ENCODE results near the gene SEMA6B. TPM values are rescaled to one million over a fixed set of nuclear protein-coding genes. Genes with fewer than 3 reads are reported as not detected.

SEMA6B gene
- total and polyA plus RNA-seq, 2 of the 8 experiments (the other 6 are each of a cell fraction or from before 2014, with no cell fraction given), result 31.3 to 54.4 TPM

DNA sequence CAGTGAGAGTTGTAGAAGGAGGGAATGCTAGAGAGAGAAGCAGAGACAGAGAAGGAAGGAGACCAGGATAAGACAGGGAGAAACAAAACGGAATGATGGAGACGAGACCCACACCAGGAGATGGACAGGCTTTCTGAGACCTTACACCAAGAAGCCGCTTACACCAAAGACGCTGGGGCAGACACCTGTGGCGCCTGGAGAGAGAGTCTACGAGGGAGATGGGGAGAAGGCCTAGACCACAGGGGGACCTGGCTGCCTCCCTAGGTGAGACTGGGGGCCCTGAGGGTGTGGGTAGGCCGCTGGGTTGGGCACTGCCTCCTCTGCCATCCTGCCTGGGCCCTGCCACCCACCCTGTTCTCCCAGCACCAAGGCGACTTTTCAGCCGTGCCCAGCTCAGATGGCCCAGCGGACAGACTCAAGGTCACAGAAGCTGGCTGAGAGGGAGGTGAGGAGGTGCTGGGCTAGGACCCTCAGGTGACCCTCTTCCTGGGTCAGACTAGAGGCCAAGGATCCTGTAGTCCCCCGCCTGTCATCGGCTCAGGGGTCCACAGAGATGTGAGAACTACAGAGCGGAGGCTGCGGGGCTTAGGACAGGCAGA, 29.5 kb downstream of the SEMA6B start:
- H3K23ac ChIP-seq (ENCODE audit: insufficient read length), result no peak overlapping the region
- H2BK12ac ChIP-seq (ENCODE audit: low read depth, low read length), result no peak overlapping the region; the same call in 1 of the 2 replicates
- no peak overlapping the region for H4K91ac ChIP-seq (replicated peaks; ENCODE audit: insufficient read length, low read length)
- no peaks in the 10 kb centered on the region for H3K9me3 ChIP-seq (ENCODE audit: insufficient read depth in 2 of 2, low read depth in 1 of 2, low read length in 1 of 2)
- H2BK15ac ChIP-seq (ENCODE audit: low read length), result no peak overlapping the region
- peaks cover 0 to 14% (median 13%) of the 10 kb centered on the region in 4 experiments; a peak in 4 of 7 replicates for H3K27me3 ChIP-seq (replicated peaks in 1 of 4; ENCODE audit: control insufficient read depth in 3 of 4, extremely low read depth in 1 of 4, insufficient read depth in 3 of 4, low read length in 3 of 4)
- ChIA-PET CTCF (ENCODE audit: partially characterized antibody) (interaction anchor here (0.5 to 8.4 kb wide), 3 partner anchors 14 to 1329 kb away, joined by 3 to 62 read pairs (median 4); partner anchors contain the start of gene PLIN4), POLR2A (ENCODE audit: partially characterized antibody) (no interaction called here)
- H3K79me1 ChIP-seq (ENCODE audit: low read depth, low read length), result no peaks in the 10 kb centered on the region
- H4K8ac ChIP-seq (ENCODE audit: extremely low read depth, insufficient read depth, low read length), result no peak overlapping the region
- H2BK120ac ChIP-seq (replicated peaks; ENCODE audit: low read depth, low read length), result no peak overlapping the region
- H3K56ac ChIP-seq (replicated peaks; ENCODE audit: insufficient read length, low read depth, low read length), result no peak overlapping the region
- H3K27ac ChIP-seq (ENCODE audit: low read depth, low read length), result no peak overlapping the region
- H2BK20ac ChIP-seq (ENCODE audit: low read length), result no peak overlapping the region
- peaks cover 4% of the 10 kb centered on the region; the same call in 1 of the 2 replicates for H3K23me2 ChIP-seq (ENCODE audit: low read depth, low read length)
- H4K5ac ChIP-seq (ENCODE audit: insufficient read length, low read depth, low read length), result no peak overlapping the region
- no peak overlapping the region for H3K4ac ChIP-seq (replicated peaks; ENCODE audit: insufficient read length, low read depth, low read length)
- H3K18ac ChIP-seq (ENCODE audit: extremely low read depth, low read length), result no peak overlapping the region
- no peak overlapping the region for H3K4me2 ChIP-seq (ENCODE audit: insufficient read depth in 1 of 2, low read depth in 2 of 2, low read length in 2 of 2)
- H3K14ac ChIP-seq (ENCODE audit: insufficient read length), result no peak overlapping the region
- FAIRE-seq (no peak), DNase-seq (ENCODE audit: low read depth in 1 of 2, low spot score in 2 of 2) (no peak)
- no peaks in the 10 kb centered on the region for H3K79me2 ChIP-seq (ENCODE audit: control insufficient read depth in 1 of 2, insufficient read depth in 2 of 2, low read length in 2 of 2)
- 81% methylated on average over 14 of the region's 14 CpGs; no CpG with 5 or more reads in 1 of the 2 experiments for whole genome bisulfite sequencing, 2 experiments (ENCODE audit: extremely low coverage in 1 of 2, insufficient coverage in 1 of 2, insufficient read length in 1 of 2, insufficient replicate concordance in 2 of 2, low coverage in 1 of 2, low lambda C conversion rate in 2 of 2, missing lambda C conversion rate in 1 of 2)
- no peaks in the 10 kb centered on the region for H3K36me3 ChIP-seq (ENCODE audit: control insufficient read depth in 2 of 4, insufficient read depth in 4 of 4, low read length in 3 of 4)
- no peak overlapping the region for H2AK5ac ChIP-seq (ENCODE audit: low read depth, low read length)
- H3K4me1 ChIP-seq (replicated peaks in 1 of 4; ENCODE audit: control insufficient read depth in 3 of 4, insufficient read depth in 4 of 4, low read length in 3 of 4), result peaks cover 0 to 3% (median under 1%) of the 10 kb centered on the region in 4 experiments; a peak in 1 of 7 replicates
- H3K9ac ChIP-seq (replicated peaks in 1 of 4; ENCODE audit: extremely low read depth in 1 of 4, low read depth in 3 of 4, low read length in 3 of 4), result no peak overlapping the region
- peaks cover 0 to 3% of the 10 kb centered on the region in 2 experiments for H4K20me1 ChIP-seq (replicated peaks in 1 of 2; ENCODE audit: control insufficient read depth in 1 of 2, insufficient read depth in 2 of 2, low read length in 2 of 2)
- H3K4me3 ChIP-seq (ENCODE audit: extremely low read depth in 1 of 4, insufficient read depth in 2 of 4, low read depth in 3 of 4, low read length in 4 of 4), result no peak overlapping the region
- H2BK5ac ChIP-seq (ENCODE audit: low read depth, low read length), result no peak overlapping the region
- no peak overlapping the region for H2AFZ ChIP-seq (ENCODE audit: low read length)
- TF ChIP-seq CBX8 (IDR thresholded peaks at IDR 0.05; ENCODE audit: borderline replicate concordance, low read depth, low read length), result no peak
- no peak for TF ChIP-seq HDAC2 (IDR thresholded peaks at IDR 0.05; ENCODE audit: borderline replicate concordance in 1 of 2, low read depth in 2 of 2, low read length in 2 of 2)
- TF ChIP-seq JUND (IDR thresholded peaks at IDR 0.05; ENCODE audit: low read length), result no peak
- no peak for TF ChIP-seq PHF8 (conservative IDR thresholded peaks at IDR 0.05; ENCODE audit: low read depth, low read length)
- TF ChIP-seq EZH2 (IDR thresholded peaks at IDR 0.05; ENCODE audit: low read depth, low read length, severe bottlenecking), result no peak
- no peak for TF ChIP-seq TAF1 (IDR thresholded peaks at IDR 0.05; ENCODE audit: low read depth, low read length)
- TF ChIP-seq GTF2F1 (IDR thresholded peaks at IDR 0.05; ENCODE audit: borderline replicate concordance, low read depth, low read length), result no peak
- TF ChIP-seq, protein P1, sequence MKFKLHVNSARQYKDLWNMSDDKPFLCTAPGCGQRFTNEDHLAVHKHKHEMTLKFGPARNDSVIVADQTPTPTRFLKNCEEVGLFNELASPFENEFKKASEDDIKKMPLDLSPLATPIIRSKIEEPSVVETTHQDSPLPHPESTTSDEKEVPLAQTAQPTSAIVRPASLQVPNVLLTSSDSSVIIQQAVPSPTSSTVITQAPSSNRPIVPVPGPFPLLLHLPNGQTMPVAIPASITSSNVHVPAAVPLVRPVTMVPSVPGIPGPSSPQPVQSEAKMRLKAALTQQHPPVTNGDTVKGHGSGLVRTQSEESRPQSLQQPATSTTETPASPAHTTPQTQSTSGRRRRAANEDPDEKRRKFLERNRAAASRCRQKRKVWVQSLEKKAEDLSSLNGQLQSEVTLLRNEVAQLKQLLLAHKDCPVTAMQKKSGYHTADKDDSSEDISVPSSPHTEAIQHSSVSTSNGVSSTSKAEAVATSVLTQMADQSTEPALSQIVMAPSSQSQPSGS (IDR thresholded peaks at IDR 0.05; ENCODE audit: low read length), result no peak
- no peak for TF ChIP-seq SRF (IDR thresholded peaks at IDR 0.05; ENCODE audit: low read depth, low read length)
- TF ChIP-seq SP2 (IDR thresholded peaks at IDR 0.05; ENCODE audit: low read length), result no peak
- no peak for TF ChIP-seq POLR2AphosphoS5 (IDR thresholded peaks at IDR 0.05; ENCODE audit: low read depth, low read length)
- TF ChIP-seq TBP (IDR thresholded peaks at IDR 0.05; ENCODE audit: low read depth, low read length), result no peak

All from H1 (cell line).